Measurements from ENCODE around the gene SLC4A8. TPM values are rescaled to one million over a fixed set of nuclear protein-coding genes. Genes with fewer than 3 reads are reported as not detected.

Gene SLC4A8
- total RNA-seq, 1 experiment from 2014 or later, result 62.7 TPM

GRCh38 chr12:51399891-51400290 lies 24.7 kb upstream of the SLC4A8 start:
- CTCF ChIA-PET, result interaction anchor here (0.6 to 2.1 kb wide), 15 partner anchors 8 to 1862 kb away, joined by 3 to 15 read pairs (median 4); partner anchors contain the start of genes DAZAP2, GALNT6 and SLC4A8

GRCh38 chr12:51401020-51401419 lies 23.6 kb upstream of the SLC4A8 start:
- Histone ChIP-seq H3K4me3 (ENCODE audit: low read depth, low read length) (no peak overlapping the region), H3K27me3 (replicated peaks; ENCODE audit: control insufficient read depth, insufficient read depth, low read length) (no peaks in the 10 kb centered on the region), H3K9me3 (no peaks in the 10 kb centered on the region), H3K36me3 (ENCODE audit: control insufficient read depth, insufficient read depth, low read length) (no peaks in the 10 kb centered on the region), H3K4me1 (peaks cover 81% of the 10 kb centered on the region)
- H3K9me3 Mint-ChIP-seq (ENCODE audit: unreplicated experiment), result no peaks in the 10 kb centered on the region
- peaks cover 72% of the 10 kb centered on the region for H3K4me1 Mint-ChIP-seq (ENCODE audit: low read depth, unreplicated experiment)
- no peak overlapping the region for H3K4me3 Mint-ChIP-seq (ENCODE audit: unreplicated experiment)
- no peak for TF ChIP-seq CTCF (IDR thresholded peaks at IDR 0.05; ENCODE audit: insufficient read depth in 1 of 2, low read depth in 1 of 2, low read length in 1 of 2, severe bottlenecking in 1 of 2, unreplicated experiment in 1 of 2)
- H3K27ac Mint-ChIP-seq (ENCODE audit: unreplicated experiment), result peak overlapping the region; percentile 90
- ChIA-PET POLR2A (interaction anchor here (1.8 kb wide), 1 partner anchor 10 kb away, joined by 5 read pairs; the partner anchor contains the start of gene GALNT6), CTCF (interaction anchor here (2.1 kb wide), 1 partner anchor 18 kb away, joined by 6 read pairs; no protein-coding TSS in a partner anchor)
- peaks cover 38% of the 10 kb centered on the region for H3K36me3 Mint-ChIP-seq (ENCODE audit: insufficient read depth, unreplicated experiment)
- intact Hi-C loops (cut with micrococcal nuclease; ENCODE audit: unreplicated experiment), result loop anchor here (2.0 kb wide), 1 partner anchor 24 kb away; the partner anchor contains the start of gene SLC4A8
- DNase-seq, result no peak
- H3K27me3 Mint-ChIP-seq (ENCODE audit: insufficient read depth, unreplicated experiment), result no peaks in the 10 kb centered on the region
- no TSS peak for BruUV-seq (replicated peaks)

More at GRCh38 chr12:51399891-51400290, 24.7 kb upstream of the SLC4A8 start:
- Mint-ChIP-seq H3K36me3 (ENCODE audit: insufficient read depth, unreplicated experiment) (peaks cover 44% of the 10 kb centered on the region), H3K4me3 (ENCODE audit: unreplicated experiment) (peak overlapping the region; percentile 59), H3K27ac (ENCODE audit: unreplicated experiment) (peak overlapping the region; percentile 90), H3K27me3 (ENCODE audit: insufficient read depth, unreplicated experiment) (no peaks in the 10 kb centered on the region), H3K9me3 (ENCODE audit: unreplicated experiment) (no peaks in the 10 kb centered on the region), H3K4me1 (ENCODE audit: low read depth, unreplicated experiment) (peaks cover 78% of the 10 kb centered on the region)
- Histone ChIP-seq H3K4me1 (peaks cover 82% of the 10 kb centered on the region), H3K4me3 (ENCODE audit: low read depth, low read length) (no peak overlapping the region), H3K9me3 (no peaks in the 10 kb centered on the region), H3K27me3 (replicated peaks; ENCODE audit: control insufficient read depth, insufficient read depth, low read length) (no peaks in the 10 kb centered on the region), H3K36me3 (ENCODE audit: control insufficient read depth, insufficient read depth, low read length) (no peaks in the 10 kb centered on the region)
- no peak for TF ChIP-seq CTCF (IDR thresholded peaks at IDR 0.05; ENCODE audit: insufficient read depth in 1 of 2, low read depth in 1 of 2, low read length in 1 of 2, severe bottlenecking in 1 of 2, unreplicated experiment in 1 of 2)
- peak; percentile 97 to 99 for DNase-seq
- POLR2A ChIA-PET, result interaction anchor here (0.5 to 1.8 kb wide), 9 partner anchors 8 to 377 kb away, joined by 3 to 19 read pairs (median 6); partner anchors contain the start of gene GALNT6
- no TSS peak for BruUV-seq (replicated peaks)
- intact Hi-C loops (cut with micrococcal nuclease; ENCODE audit: unreplicated experiment), result loop anchor here (1.0 to 2.0 kb wide), 6 partner anchors 9 to 129 kb away; partner anchors contain the start of genes GALNT6 and SLC4A8

GRCh38 chr12:51401486-51401885 lies 23.1 kb upstream of the SLC4A8 start:
- Mint-ChIP-seq H3K27me3 (ENCODE audit: insufficient read depth, unreplicated experiment) (no peaks in the 10 kb centered on the region), H3K36me3 (ENCODE audit: insufficient read depth, unreplicated experiment) (peaks cover 38% of the 10 kb centered on the region), H3K4me3 (ENCODE audit: unreplicated experiment) (no peak overlapping the region), H3K27ac (ENCODE audit: unreplicated experiment) (peak overlapping the region; percentile 90), H3K9me3 (ENCODE audit: unreplicated experiment) (no peaks in the 10 kb centered on the region), H3K4me1 (ENCODE audit: low read depth, unreplicated experiment) (peaks cover 73% of the 10 kb centered on the region)
- H3K9me3 ChIP-seq, result no peaks in the 10 kb centered on the region
- H3K4me3 ChIP-seq (ENCODE audit: low read depth, low read length), result no peak overlapping the region
- TF ChIP-seq CTCF (IDR thresholded peaks at IDR 0.05; ENCODE audit: insufficient read depth in 1 of 2, low read depth in 1 of 2, low read length in 1 of 2, severe bottlenecking in 1 of 2, unreplicated experiment in 1 of 2), result no peak
- POLR2A ChIA-PET, result interaction anchor here (1.8 kb wide), 1 partner anchor 10 kb away, joined by 5 read pairs; the partner anchor contains the start of gene GALNT6
- intact Hi-C loops (cut with micrococcal nuclease; ENCODE audit: unreplicated experiment), result loop anchor here (2.0 kb wide), 1 partner anchor 23 kb away; the partner anchor contains the start of gene SLC4A8
- no peaks in the 10 kb centered on the region for H3K27me3 ChIP-seq (replicated peaks; ENCODE audit: control insufficient read depth, insufficient read depth, low read length)
- no peak for DNase-seq
- no TSS peak for BruUV-seq (replicated peaks)
- peaks cover 83% of the 10 kb centered on the region for H3K4me1 ChIP-seq
- H3K36me3 ChIP-seq (ENCODE audit: control insufficient read depth, insufficient read depth, low read length), result no peaks in the 10 kb centered on the region
- CTCF ChIA-PET, result interaction anchor here (2.1 kb wide), 1 partner anchor 18 kb away, joined by 6 read pairs; no protein-coding TSS in a partner anchor
